NCI-H1417 treated with DMSO at 0.1 percent for 48 hours (cell line): ENCODE results near the gene PGM1.

Experiments used
- DNase-seq: peaks from one replicate; lab custom pipeline; 2025; lab: John Stamatoyannopoulos, UW

PGM1 gene

GRCh38 chr1:63701187-63701586 lies 108.0 kb downstream of the PGM1 start:
- no peak for DNase-seq

GRCh38 chr1:63703701-63704107 lies 110.5 kb downstream of the PGM1 start:
- peak; percentile 14 for DNase-seq

GRCh38 chr1:63704443-63704842 lies 111.2 kb downstream of the PGM1 start:
- no peak for DNase-seq

- no peak for DNase-seq
Observed at GRCh38 chr1:63705078-63705477, 111.9 kb downstream of the PGM1 start.

GRCh38 chr1:63709267-63709828 lies 116.1 kb downstream of the PGM1 start:
- no peak for DNase-seq
